GM21423 (cell line): ENCODE data around the gene NTNG2.

Source experiments
- ATAC-seq: cut with Tn5 transposase; IDR thresholded peaks from one replicate; pipeline ENCODE4 v1.9.1; 2021; ENCODE audit warnings: mild to moderate bottlenecking, moderate library complexity; ENCODE audit not compliant: unreplicated experiment

The NTNG2 gene

GRCh38 chr9:132146575-132146974 is 15.3 kb upstream of the NTNG2 start:
- ATAC-seq = no peak

DNA sequence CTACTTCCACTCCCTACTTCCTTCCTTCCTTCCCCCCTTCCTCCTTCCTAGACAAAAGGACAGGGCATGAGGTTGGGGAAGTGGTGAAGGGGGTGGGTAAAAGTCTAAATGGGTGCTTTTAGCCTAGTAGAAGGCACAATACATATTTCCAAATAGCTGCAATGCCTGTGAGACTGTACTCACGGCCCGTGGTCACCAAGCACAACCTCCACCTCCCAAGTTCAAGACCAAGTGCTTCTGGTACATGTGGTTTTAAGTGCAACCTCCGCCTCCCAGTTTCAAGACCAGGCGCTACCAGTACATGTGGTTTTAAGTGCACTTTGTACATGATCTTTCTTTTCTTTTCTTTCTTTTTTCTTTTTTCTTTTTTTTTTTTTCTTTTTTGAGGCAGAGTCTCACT is 14.5 kb upstream of the NTNG2 start:
- no peak for ATAC-seq

DNA sequence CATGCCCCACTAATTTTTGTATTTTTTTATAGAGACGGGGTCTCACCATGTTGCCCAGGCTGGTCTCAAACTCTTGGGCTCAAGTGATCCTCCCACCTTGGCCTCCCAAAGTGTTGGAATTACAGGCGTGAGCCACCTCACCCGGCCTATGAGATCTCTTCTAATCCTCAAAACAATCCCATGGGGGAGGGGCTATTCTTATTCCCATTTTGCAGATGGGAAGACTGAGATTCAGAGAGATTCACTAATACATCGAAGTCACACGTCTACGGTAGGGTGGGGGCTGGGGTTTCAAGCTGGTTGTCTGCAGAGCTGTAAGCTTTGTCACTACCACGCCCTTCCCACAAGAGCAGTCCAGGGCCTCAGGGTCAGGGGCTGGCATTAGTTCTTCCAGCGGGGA is 14.0 kb upstream of the NTNG2 start:
- no peak for ATAC-seq

DNA sequence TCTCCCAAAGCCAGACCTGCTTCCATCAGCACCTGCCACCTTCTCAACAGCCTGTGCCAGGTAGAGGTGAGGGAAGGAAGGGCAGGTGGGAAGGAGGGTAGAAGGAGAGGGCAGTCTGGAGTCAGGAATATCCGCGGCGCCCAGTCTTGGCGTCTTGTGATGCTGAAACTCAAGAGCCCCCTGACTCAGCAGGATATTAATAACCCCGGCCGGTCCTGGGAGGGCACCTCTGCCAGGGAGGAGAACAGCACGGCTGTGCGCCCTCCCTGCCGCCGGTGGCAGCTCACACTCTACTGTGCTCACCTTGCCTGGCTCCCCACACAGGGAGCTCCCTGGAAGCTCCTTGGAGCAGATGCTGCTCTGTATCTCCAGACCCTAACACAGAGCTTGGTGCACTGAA is 11.6 kb upstream of the NTNG2 start:
- no peak for ATAC-seq

GRCh38 chr9:132151118-132151517 is 10.7 kb upstream of the NTNG2 start:
- ATAC-seq = no peak

DNA sequence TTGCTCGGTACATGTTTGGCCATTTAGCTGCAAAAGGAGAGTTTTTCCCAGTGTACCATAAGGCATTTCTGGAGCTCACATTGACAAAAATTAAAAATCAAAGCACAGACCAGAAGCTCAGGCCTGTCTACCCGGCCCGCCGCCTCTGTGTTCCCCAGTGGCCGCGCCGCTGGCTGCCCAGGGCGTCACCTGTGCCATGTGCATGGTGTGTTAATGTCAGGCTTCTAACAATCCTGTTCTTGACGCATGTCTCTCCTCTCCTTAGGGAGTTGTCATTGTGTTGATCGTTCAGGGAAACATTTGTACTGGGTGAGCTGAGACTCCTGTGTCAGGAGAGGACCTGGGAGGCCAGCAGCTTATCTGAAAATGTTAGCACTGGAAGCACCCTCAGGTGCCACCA is 9.6 kb upstream of the NTNG2 start:
- no peak for ATAC-seq

DNA sequence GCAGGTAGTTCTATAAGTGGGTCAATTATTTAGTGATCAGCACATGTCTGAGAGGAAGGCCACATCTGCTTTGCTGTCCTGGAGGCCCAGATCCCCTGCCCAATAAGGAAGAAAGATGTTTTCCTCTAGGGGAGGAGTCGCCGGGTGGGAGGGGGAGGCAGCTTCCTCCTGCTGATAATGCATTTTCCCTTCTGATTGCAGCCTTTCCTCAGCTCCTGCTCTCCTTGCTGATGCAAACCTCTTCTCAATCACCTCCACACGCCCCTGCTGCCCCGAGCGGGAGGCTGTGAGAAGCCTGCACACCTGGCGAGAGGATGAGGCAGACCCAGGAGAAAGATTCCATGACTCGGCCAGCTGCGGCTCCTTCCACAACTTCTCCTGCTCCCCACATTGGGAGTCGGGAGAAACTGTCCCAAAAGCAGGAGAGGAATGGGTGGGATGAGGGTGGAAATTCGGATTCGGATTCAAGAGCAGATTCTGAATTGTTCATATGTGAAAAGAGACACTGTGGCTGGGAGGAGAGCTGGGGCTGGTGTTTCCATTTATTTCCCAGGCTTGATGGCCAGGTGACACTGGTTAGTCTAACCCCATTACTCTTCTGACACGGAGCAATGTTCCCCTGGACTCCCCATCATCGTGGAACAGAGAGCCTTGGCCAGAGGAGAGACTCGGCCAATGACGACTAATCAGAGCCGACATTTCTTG is 6.8 kb upstream of the NTNG2 start:
- no peak for ATAC-seq

DNA sequence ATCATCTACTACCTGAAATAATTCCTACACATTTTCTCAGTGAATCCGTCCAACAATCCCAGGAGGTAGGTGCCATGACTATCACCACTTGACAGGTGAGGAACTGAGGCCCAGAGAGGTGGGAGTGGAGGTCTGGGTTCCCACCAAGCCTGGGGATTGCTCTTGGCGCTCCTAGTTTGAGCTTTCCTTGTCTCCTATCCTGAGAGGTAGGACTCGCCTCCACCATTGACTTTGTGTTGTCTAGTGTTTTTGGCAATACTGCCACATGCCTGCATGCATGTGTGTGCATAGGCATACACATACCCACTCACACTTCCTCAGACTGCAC is 6.3 kb upstream of the NTNG2 start:
- ATAC-seq = no peak

DNA sequence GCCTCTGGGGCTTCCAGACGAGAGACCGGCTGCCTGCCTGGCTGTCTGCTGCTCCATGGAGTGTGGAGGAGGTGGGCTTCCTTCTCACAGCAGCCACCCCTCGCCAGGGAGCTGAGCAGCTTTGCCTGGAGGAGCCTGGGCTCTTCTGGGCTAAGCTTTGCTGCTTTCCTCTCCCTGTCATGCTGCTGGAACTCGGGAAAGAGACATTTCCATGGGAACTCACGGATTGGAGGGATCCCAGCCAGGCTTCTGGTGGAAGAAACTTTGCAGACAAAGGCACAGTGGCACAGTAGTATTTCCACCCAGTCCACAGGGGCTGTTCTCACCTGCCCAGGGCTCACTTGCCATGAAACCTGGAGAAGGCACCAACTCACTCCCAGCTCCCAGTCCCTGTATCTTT is 5.6 kb upstream of the NTNG2 start:
- no peak for ATAC-seq

DNA sequence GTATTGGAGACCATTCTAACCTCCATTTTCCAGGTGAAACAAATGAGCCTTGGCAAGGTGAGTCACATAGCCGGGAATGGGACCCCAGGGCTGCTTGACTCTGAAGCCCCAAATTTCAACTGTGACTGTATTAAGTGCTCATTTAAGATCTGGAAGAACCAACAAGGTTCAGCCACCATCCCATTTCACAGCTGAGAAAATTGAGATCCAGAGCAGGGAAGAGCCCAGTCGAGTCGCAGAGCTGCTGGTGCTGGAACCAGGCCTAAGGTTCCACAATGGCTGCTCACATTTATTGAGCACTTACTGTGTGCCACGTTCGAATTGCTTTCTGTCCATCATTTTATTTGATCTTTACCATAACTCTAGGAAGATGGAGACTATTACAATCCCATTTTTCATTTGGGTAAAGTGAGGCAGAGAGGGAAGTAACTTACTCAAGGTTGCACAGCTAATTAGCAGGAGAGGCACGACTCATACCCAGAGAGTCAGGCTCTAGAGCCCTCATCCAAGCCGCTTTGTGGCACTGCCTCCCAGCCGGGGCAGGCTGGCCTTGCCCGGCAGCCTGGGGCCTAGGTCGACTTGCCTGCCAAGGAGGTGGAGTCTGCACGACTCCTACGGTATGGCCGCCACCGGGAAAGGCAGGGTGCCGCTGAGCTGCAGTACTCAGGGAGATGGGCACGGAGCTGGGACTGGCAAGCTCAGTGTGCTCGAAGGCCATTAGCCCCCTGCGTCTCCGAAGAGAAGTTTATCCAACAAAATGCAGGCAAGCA is 4.3 kb upstream of the NTNG2 start:
- ATAC-seq = no peak

DNA sequence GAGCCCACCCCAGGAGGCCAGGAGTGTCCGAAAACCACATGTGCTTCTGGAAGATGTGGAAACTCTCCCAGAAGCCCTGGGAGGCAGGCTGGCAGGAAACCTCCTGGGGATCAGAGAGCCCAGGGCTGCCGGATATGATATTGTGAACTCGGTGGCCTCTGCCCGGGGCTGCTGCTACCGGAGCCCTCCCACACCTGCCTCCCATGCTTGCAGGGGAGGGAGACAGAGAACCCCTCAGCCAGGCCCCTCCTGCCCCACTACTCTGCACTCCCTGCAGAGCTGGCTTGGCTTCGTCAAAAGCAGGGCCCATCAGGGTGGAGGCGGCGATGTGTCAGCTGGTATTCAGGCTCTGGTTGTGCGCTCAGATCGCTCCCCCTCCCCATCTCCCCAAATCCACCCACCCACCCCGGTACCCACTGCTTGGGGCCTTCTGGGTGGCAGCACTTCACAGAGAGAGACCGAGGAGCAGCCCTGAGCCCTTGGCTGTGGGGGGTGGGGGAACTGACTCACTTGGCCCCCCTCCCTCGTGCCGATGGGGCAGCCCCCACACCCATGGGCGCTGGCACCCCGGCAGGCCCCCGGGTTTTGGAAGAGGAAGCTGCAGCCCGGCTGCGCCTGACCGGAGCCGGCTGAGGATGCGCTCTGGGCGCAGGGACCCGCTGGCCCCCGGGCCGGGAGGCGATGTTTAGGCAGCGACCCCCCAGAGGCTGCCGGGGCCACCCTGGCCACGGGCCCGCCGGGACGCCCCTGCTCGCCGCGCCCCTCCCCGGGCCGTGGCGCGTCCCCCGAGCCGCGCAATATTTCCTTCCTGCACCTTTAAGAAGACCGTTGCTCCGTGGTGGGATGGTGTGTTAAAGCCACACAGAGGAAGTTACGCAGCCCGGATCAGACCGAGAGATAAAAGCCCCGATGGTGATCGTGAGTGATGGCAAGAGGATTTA is 786 bp upstream of the NTNG2 start:
- ATAC-seq = no peak

- ATAC-seq = no peak
Observed at GRCh38 chr9:132162764-132163456, 1.1 kb downstream of the NTNG2 start.

DNA sequence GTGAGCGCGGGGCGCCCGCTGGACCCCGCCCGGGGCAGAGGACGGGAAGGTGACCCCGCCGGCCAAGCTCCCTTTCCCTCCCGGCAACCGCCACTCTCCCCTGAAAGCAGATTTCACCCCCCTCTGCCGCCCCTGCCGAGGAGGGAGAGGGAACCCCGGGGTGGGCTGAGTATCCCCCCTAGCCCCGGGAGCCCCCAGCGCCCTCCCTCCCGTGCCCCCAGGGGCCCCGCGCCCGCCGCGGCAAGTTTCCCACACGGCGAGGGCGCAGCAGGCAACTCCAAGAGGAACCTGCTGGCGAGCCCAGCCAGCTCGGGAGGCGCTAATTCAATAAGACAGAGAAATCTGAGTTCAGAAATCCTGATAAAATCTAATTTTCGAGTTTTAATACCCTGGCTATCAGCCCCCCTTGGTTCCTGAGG is 1.6 kb downstream of the NTNG2 start:
- no peak for ATAC-seq

DNA sequence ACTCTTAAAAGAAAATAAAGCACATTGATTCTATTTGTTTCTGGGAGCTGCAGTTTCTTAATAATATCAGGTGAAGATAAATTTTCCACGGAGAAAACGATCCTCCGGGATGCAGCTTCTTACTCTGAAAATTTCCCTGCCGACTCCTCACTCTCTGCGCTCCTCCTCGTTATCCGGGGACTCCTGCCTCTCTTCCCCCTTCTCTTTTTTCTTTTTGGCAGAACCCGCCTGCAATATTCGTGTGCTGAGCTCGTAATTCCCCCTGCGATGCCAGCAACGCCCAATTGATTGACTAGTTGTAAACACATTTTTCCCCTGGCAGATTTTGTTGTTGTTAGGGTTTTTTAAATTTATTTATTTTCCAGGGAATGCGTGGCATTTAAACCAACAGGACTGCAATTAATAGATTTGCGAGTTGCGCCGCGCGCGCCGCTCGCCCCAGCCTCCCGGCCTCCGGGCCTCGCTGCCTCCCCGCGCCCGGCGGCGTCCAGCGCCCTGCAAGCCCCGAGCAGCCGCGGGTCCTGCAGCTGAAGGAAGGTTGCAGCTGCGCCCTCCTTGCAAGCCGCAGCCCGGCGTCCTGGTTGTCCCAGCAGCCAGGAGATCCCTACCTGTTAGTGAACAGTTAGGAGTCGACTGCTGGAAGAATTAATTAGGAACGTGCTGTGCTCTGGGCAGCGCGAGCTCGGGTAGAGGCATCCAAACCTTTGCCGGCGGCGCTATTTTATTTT is 2.2 kb downstream of the NTNG2 start:
- no peak for ATAC-seq

- no peak for ATAC-seq
Observed at GRCh38 chr9:132164604-132165362, 2.9 kb downstream of the NTNG2 start.

GRCh38 chr9:132166599-132166998 is 4.7 kb downstream of the NTNG2 start:
- ATAC-seq = no peak

DNA sequence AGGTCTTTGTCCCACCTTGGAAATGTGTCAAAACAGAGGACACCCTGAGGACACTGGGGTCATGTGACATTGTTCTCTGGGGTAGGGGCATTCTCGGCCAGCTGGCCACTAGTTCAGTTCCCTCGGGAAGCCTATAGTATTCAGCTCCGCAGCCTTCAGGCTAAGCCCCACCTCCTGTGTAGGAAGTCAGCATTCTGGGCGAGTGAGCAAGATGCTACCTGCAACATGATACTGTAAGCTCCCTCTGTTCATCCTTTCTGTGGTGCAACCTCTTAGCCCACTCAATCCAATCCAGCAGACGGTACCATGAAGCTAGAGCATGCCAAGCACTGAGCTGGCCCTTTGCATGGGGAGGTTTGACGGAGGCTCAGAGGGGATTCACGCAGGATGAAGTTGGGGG is 5.3 kb downstream of the NTNG2 start:
- no peak for ATAC-seq

DNA sequence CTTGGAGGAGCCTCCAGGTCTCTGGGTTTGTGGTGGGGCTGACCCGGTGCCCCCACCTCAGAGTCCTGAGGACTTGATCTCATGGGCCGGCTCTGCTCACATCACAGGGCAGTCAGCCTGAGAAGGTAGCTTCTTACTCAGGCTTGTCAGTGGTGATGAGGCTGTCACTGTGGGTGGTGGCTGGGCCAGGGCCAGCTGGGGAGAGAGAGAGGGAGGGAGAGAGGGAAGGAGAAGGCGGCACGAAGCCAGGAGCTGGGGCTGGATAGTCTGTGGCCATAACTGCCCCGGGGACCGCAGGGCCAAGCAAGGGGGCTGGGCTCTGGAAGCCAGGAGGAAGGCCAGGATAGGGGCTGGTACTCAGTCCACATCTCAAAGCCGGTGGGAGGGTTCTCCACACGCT is 6.5 kb downstream of the NTNG2 start:
- no peak for ATAC-seq

GRCh38 chr9:132168851-132169250 is 7.0 kb downstream of the NTNG2 start:
- ATAC-seq = no peak
